Subcutaneous abdominal adipose tissue (tissue), 5 donors: Measurements from ENCODE around the gene FOXN4.

Experiments used
- H3K27ac ChIP-seq: one replicate; pipeline ENCODE4 v1.7.0; 2013; ENCODE audit warnings: low read depth, mild to moderate bottlenecking, inconsistent platforms, low read length, moderate library complexity
- H3K27me3 ChIP-seq, 5 donors: one replicate each; pipeline ENCODE4 v1.7.0; 2013; ENCODE audit warnings: low read length in 5 of 5, inconsistent platforms in 1 of 5; ENCODE audit not compliant: control insufficient read depth in 5 of 5, insufficient read depth in 4 of 5
- H3K36me3 ChIP-seq, 5 donors: one replicate each; pipeline ENCODE4 v1.7.0; 2013; ENCODE audit warnings: low read length in 5 of 5; ENCODE audit not compliant: control insufficient read depth in 5 of 5, insufficient read depth in 5 of 5
- H3K4me1 ChIP-seq, 5 donors: one replicate each; pipeline ENCODE4 v1.7.0; 2013; ENCODE audit warnings: low read length in 5 of 5, mild to moderate bottlenecking in 3 of 5, moderate library complexity in 1 of 5; ENCODE audit not compliant: control insufficient read depth in 5 of 5, insufficient read depth in 5 of 5
- H3K4me3 ChIP-seq, 5 donors: one replicate each; pipeline ENCODE4 v1.7.0; 2013; ENCODE audit warnings: low read length in 5 of 5, low read depth in 1 of 5
- H3K9ac ChIP-seq, 5 donors: one replicate each; pipeline ENCODE4 v1.7.0; 2013; ENCODE audit warnings: low read length in 5 of 5, mild to moderate bottlenecking in 4 of 5, moderate library complexity in 3 of 5
- H3K9me3 ChIP-seq, 5 donors: one replicate each; pipeline ENCODE4 v1.7.0; 2013; ENCODE audit warnings: low read length in 5 of 5; ENCODE audit not compliant: control insufficient read depth in 5 of 5
- donor health status: healthy.
- donor health status: healthy.
- donor health status: healthy.
- donor health status: healthy.
- donor health status: healthy.

FOXN4 gene

GRCh38 chr12:109293106-109293505 lies 16.0 kb downstream of the FOXN4 start:
- Histone ChIP-seq H3K4me1 (peaks cover 0 to 13% (median 9%) of the 10 kb centered on the region in 5 donors), H3K9ac (no peak overlapping the region), H3K4me3 (no peak overlapping the region), H3K9me3 (no peaks in the 10 kb centered on the region), H3K27me3 (peaks cover 0 to 35% (median 19%) of the 10 kb centered on the region in 5 donors), H3K27ac (no peak overlapping the region), H3K36me3 (no peaks in the 10 kb centered on the region)

- Histone ChIP-seq H3K27me3 (peaks cover 0 to 35% (median 19%) of the 10 kb centered on the region in 5 donors), H3K27ac (no peak overlapping the region), H3K9ac (no peak overlapping the region), H3K4me1 (peaks cover 0 to 13% (median 9%) of the 10 kb centered on the region in 5 donors), H3K9me3 (no peaks in the 10 kb centered on the region), H3K36me3 (no peaks in the 10 kb centered on the region), H3K4me3 (no peak overlapping the region)
These were observed 16.8 kb downstream of the FOXN4 start for GRCh38 chr12:109292342-109292711.

GRCh38 chr12:109291521-109292341 lies 17.4 kb downstream of the FOXN4 start:
- H3K9ac ChIP-seq: peak overlapping the region in 2 of 5 donors; percentile 21 to 39
- H3K9me3 ChIP-seq: no peaks in the 10 kb centered on the region
- no peaks in the 10 kb centered on the region for H3K36me3 ChIP-seq
- peak overlapping the region in 3 of 5 donors; percentile 6 to 17 (median 8) for H3K4me3 ChIP-seq
- peaks cover 0 to 14% (median 9%) of the 10 kb centered on the region in 5 donors for H3K4me1 ChIP-seq
- no peak overlapping the region for H3K27ac ChIP-seq
- H3K27me3 ChIP-seq: peaks cover 0 to 35% (median 20%) of the 10 kb centered on the region in 5 donors

GRCh38 chr12:109291117-109291516 lies 18.0 kb downstream of the FOXN4 start:
- Histone ChIP-seq H3K27ac (no peak overlapping the region), H3K4me1 (peaks cover 0 to 20% (median 15%) of the 10 kb centered on the region in 5 donors), H3K9me3 (no peaks in the 10 kb centered on the region), H3K27me3 (peaks cover 0 to 35% (median 16%) of the 10 kb centered on the region in 5 donors), H3K4me3 (peak overlapping the region in 2 of 5 donors; percentile 6 to 8), H3K9ac (peak overlapping the region in 1 of 5 donors; percentile 21), H3K36me3 (no peaks in the 10 kb centered on the region)

GRCh38 chr12:109290061-109290460 lies 19.0 kb downstream of the FOXN4 start:
- Histone ChIP-seq H3K4me3 (no peak overlapping the region), H3K9ac (no peak overlapping the region), H3K9me3 (no peaks in the 10 kb centered on the region), H3K4me1 (peaks cover 0 to 20% (median 16%) of the 10 kb centered on the region in 5 donors), H3K27ac (no peak overlapping the region), H3K36me3 (no peaks in the 10 kb centered on the region), H3K27me3 (peaks cover 0 to 31% (median 15%) of the 10 kb centered on the region in 5 donors)

- no peaks in the 10 kb centered on the region for H3K9me3 ChIP-seq
- H3K27me3 ChIP-seq: peaks cover 0 to 31% (median 15%) of the 10 kb centered on the region in 5 donors
- H3K4me3 ChIP-seq: no peak overlapping the region
- H3K4me1 ChIP-seq: peaks cover 0 to 20% (median 16%) of the 10 kb centered on the region in 5 donors
- H3K27ac ChIP-seq: no peak overlapping the region
- no peaks in the 10 kb centered on the region for H3K36me3 ChIP-seq
- no peak overlapping the region for H3K9ac ChIP-seq
These were observed 19.5 kb downstream of the FOXN4 start for GRCh38 chr12:109289551-109289950.

- Histone ChIP-seq H3K4me1 (peaks cover 0 to 20% (median 16%) of the 10 kb centered on the region in 5 donors), H3K27me3 (peaks cover 0 to 28% (median 10%) of the 10 kb centered on the region in 5 donors), H3K36me3 (no peaks in the 10 kb centered on the region), H3K27ac (no peak overlapping the region), H3K9me3 (no peaks in the 10 kb centered on the region), H3K4me3 (no peak overlapping the region), H3K9ac (no peak overlapping the region)
These were observed 20.1 kb downstream of the FOXN4 start for GRCh38 chr12:109289004-109289403.

- peaks cover 0 to 20% (median 16%) of the 10 kb centered on the region in 5 donors for H3K4me1 ChIP-seq
- peaks cover 0 to 24% (median 10%) of the 10 kb centered on the region in 5 donors for H3K27me3 ChIP-seq
- H3K27ac ChIP-seq: no peak overlapping the region
- H3K4me3 ChIP-seq: no peak overlapping the region
- H3K9me3 ChIP-seq: no peaks in the 10 kb centered on the region
- no peak overlapping the region for H3K9ac ChIP-seq
- no peaks in the 10 kb centered on the region for H3K36me3 ChIP-seq
These were observed 20.5 kb downstream of the FOXN4 start for GRCh38 chr12:109288571-109288970.

- H3K9me3 ChIP-seq: no peaks in the 10 kb centered on the region
- peaks cover 0 to 22% (median 10%) of the 10 kb centered on the region in 5 donors for H3K27me3 ChIP-seq
- H3K27ac ChIP-seq: no peak overlapping the region
- no peaks in the 10 kb centered on the region for H3K36me3 ChIP-seq
- H3K4me3 ChIP-seq: no peak overlapping the region
- H3K9ac ChIP-seq: no peak overlapping the region
- peaks cover 0 to 20% (median 16%) of the 10 kb centered on the region in 5 donors for H3K4me1 ChIP-seq
These were observed 21.1 kb downstream of the FOXN4 start for GRCh38 chr12:109287811-109288469.

GRCh38 chr12:109287181-109287580 lies 21.9 kb downstream of the FOXN4 start:
- no peak overlapping the region for H3K27ac ChIP-seq
- H3K9me3 ChIP-seq: no peaks in the 10 kb centered on the region
- H3K4me1 ChIP-seq: peaks cover 0 to 20% (median 16%) of the 10 kb centered on the region in 5 donors
- no peak overlapping the region for H3K4me3 ChIP-seq
- H3K27me3 ChIP-seq: peaks cover 0 to 19% (median 10%) of the 10 kb centered on the region in 5 donors
- H3K9ac ChIP-seq: no peak overlapping the region
- H3K36me3 ChIP-seq: no peaks in the 10 kb centered on the region
